Ectodermal cell (in vitro differentiated cells): ENCODE data around the gene C17orf100.
"Not testable (repeated sequence)": the region's sequence is repeated elsewhere in the genome, so short reads cannot be mapped to it uniquely, and the experiment has no call there.

ENCODE experiments used
- H3K27ac ChIP-seq: 2 replicates; pipeline ENCODE4 v1.7.0; 2013; ENCODE audit warnings: mild to moderate bottlenecking, low read depth, low read length; ENCODE audit not compliant: insufficient read depth, poor library complexity, severe bottlenecking
- H3K27me3 ChIP-seq: 2 replicates; pipeline ENCODE4 v1.7.0; 2013; ENCODE audit warnings: mild to moderate bottlenecking, low read length; ENCODE audit not compliant: insufficient read depth, control insufficient read depth, poor library complexity, severe bottlenecking
- H3K36me3 ChIP-seq: one replicate; pipeline ENCODE4 v1.7.0; 2013; ENCODE audit warnings: low read length; ENCODE audit not compliant: control insufficient read depth, insufficient read depth
- H3K4me1 ChIP-seq: one replicate; pipeline ENCODE4 v1.7.0; 2013; ENCODE audit warnings: low read length; ENCODE audit not compliant: control insufficient read depth, insufficient read depth
- H3K4me3 ChIP-seq: 2 replicates; pipeline ENCODE4 v1.7.0; 2013; ENCODE audit warnings: low read depth, low read length, control low read depth; ENCODE audit not compliant: insufficient read depth
- H3K9me3 ChIP-seq: 2 replicates; pipeline ENCODE4 v1.7.0; 2013; ENCODE audit warnings: mild to moderate bottlenecking, low read length, moderate library complexity; ENCODE audit not compliant: control insufficient read depth
- WGBS, 2 experiments: methylation state at CpG; one replicate each; pipeline ENCODE4 v1.1.7; 2013; ENCODE audit warnings: missing lambda C conversion rate in 2 of 2; 5-methylcytosine and 5-hydroxymethylcytosine counted together

Gene C17orf100

DNA sequence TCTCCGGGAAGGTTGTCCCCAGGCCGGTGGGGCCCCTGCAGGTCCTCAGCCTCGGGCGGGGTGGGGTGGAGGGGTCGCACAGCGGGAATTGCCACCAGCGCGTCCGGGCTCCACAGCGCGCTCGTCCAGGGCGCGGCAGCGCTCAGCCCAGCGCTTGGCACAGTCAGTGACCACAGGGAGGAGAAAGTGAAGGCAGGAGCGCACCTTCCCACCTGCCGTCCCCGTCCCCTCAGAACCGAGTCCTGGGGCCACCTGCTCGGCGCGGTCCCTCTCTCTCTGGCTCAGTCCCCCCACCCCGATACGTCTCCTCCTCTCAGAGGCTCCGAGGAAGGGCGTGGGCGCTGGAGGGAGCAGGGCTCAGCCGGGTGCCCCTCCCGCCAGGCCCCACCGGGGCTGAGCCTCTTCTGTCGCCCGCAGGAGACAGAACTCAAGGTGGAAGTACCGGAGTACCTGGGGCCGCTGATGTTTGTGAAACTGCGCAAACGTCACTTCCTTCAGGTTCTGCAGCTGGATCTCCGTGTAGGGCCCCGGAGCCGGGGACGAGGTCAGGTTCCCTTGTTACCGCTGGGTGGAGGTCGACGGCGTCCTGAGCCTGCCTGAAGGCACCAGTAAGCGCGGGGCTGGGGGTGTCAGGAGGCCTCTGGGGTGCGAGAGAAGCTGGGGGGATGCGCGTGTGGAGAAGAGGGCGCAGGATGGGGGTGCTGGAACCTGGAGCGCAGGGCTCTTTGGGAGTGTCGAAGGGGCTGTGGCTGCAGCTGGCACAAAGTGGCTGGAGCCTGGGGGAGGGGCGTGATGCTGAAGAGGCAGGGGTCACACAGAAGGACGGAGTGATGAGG, 5.5 kb downstream of the C17orf100 start:
- Histone ChIP-seq H3K27me3 (peaks cover 80% of the 10 kb centered on the region), H3K4me1 (peaks cover 31% of the 10 kb centered on the region), H3K4me3 (peak overlapping the region; percentile 29)
- H3K27ac ChIP-seq, H3K9me3 ChIP-seq, H3K36me3 ChIP-seq: not testable (repeated sequence)
- WGBS, 2 experiments = 4 to 6% methylated on average over 37 to 51 of the region's 55 CpGs

DNA sequence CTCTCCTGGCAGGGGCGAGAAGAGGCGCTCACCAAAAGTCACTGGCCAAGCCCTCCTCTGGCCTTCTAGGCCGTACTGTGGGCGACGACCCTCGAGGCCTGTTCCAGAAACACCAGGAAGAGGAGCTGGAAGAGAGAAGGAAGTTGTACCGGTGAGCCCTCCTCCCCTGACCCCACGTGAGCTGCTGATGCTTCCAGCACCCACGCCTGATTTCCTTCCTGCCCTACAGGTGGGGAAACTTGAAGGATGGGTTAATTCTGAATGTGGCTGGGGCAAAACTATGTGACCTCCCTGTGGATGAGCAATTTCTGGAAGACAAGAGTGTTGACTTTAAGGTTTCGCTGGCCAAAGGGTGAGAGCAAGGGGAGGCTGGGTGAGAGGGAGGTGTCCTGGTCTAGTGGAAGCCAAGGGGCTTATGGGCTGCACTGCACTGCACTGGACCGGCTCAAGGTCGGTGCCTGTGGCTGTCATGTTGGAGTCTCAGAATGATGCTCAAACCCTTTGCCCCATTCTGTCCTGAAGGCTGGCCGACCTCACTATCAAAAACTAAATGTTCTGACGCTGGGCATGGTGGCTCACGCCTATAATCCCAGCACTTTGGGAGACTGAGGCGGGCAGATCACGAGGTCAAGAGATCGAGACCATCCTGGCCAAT, 6.2 kb downstream of the C17orf100 start:
- H3K9me3 ChIP-seq = no peaks in the 10 kb centered on the region
- H3K4me3 ChIP-seq = no peak overlapping the region
- peaks cover 80% of the 10 kb centered on the region for H3K27me3 ChIP-seq
- WGBS, 2 experiments = 73 to 82% methylated on average over 18 of the region's 18 CpGs
- H3K4me1 ChIP-seq = peaks cover 24% of the 10 kb centered on the region
- H3K27ac ChIP-seq = no peak overlapping the region
- no peaks in the 10 kb centered on the region for H3K36me3 ChIP-seq

DNA sequence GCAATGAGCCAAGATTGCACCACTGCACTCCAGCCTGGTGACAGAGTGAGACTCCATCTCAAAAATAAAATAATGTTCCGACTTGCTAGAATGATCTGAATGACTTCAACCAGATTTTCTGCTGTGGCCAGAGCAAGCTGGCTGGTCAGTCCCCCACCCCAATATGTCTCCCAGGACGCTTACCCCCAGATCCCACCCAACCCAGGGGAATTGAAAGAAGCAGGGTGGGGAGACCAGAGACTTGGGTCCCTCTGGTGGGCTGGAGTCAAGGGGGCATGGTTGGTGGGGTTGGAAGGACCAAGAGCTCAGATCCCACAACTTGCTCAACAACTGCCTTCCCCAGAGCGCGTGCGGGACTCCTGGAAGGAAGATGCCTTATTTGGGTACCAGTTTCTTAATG, 6.8 kb downstream of the C17orf100 start:
- 93 to 99% methylated on average over 2 of the region's 5 CpGs for WGBS, 2 experiments
- H3K9me3 ChIP-seq, H3K36me3 ChIP-seq, H3K27ac ChIP-seq, H3K4me3 ChIP-seq: not testable (repeated sequence)
- H3K4me1 ChIP-seq = peaks cover 19% of the 10 kb centered on the region
- H3K27me3 ChIP-seq = peaks cover 75% of the 10 kb centered on the region

DNA sequence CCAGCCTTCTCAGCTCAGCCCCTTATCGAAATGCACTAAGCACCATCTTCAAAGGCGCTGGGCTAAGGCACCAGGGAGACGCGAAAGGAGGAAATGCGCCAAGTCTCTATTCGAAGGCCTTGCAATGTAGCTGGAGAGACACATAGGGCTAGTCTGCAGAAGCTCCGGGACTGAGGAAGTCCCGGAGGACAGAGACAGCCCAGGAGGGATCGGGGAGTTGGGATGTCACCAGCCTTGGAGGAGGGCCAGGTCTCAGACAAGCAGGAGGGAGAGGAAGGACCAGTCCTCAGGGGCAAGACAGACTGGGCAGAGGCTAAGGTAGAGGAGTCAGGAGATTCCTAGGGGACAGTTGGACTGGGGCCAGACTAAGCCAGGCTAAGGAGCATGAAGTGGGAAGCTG, 8.5 kb downstream of the C17orf100 start:
- WGBS, 2 experiments = 86 to 89% methylated on average over 9 of the region's 9 CpGs
- no peak overlapping the region for H3K27ac ChIP-seq
- peaks cover 58% of the 10 kb centered on the region for H3K27me3 ChIP-seq
- H3K4me1 ChIP-seq = peaks cover 4% of the 10 kb centered on the region
- no peaks in the 10 kb centered on the region for H3K9me3 ChIP-seq
- H3K4me3 ChIP-seq = no peak overlapping the region
- no peaks in the 10 kb centered on the region for H3K36me3 ChIP-seq

DNA sequence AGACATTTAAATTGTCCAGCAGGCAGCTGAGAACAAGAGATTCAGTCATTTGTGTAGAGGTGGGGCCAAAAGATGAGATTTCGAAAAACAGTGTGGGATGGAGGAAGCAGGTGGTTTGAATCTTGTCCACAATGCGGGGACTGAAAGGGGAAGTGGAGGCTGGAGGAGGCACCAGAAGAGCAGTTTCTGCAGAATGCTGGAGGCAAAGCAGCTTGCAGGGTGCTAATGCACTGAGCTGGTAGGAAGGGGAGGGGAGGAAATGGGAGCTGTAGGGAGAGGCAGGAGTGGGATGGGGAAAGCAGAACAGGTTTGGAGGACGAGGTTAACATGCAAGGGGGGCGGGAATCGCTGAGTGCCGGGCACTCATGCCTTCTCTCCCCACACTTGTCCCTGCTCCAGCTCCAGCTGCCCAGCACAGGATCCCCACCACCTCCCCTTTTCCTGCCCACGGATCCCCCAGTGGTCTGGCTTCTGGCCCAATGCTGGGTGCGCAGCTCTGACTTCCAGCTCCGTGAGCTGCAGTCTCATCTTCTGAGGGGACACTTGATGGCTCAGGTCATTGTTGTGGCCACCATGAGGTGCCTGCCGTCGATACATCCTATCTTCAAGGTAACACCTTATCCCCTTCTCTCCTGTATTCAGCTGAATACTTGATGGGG, 9.4 kb downstream of the C17orf100 start:
- Histone ChIP-seq H3K4me3 (no peak overlapping the region), H3K27me3 (peaks cover 49% of the 10 kb centered on the region), H3K36me3 (no peaks in the 10 kb centered on the region), H3K9me3 (no peaks in the 10 kb centered on the region), H3K4me1 (no peaks in the 10 kb centered on the region), H3K27ac (no peak overlapping the region)
- 81 to 84% methylated on average over 11 of the region's 11 CpGs for WGBS, 2 experiments

DNA sequence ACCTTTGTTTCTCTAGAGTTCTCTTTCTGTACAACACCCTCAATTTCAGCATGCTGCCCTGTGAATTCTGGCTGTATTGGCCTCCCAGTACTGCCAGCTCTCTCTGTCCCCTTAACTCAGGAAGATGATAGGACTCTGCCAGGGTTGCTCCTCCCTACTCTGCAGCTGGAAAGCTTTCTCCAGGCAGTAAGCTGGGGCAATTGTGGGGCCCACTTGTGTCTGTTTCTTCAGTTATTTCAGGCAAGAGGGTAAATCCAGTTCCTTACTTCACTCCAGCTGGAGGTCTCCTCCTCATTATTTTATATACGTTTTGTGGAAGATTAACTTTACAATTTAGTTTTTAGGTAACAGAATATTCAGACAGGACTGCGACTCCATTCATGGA, 9.9 kb downstream of the C17orf100 start:
- Histone ChIP-seq H3K4me3 (no peak overlapping the region), H3K9me3 (no peaks in the 10 kb centered on the region), H3K36me3 (no peaks in the 10 kb centered on the region), H3K27me3 (peaks cover 44% of the 10 kb centered on the region), H3K4me1 (no peaks in the 10 kb centered on the region), H3K27ac (no peak overlapping the region)
- WGBS, 2 experiments = 91 to 100% methylated on average over 2 of the region's 2 CpGs

DNA sequence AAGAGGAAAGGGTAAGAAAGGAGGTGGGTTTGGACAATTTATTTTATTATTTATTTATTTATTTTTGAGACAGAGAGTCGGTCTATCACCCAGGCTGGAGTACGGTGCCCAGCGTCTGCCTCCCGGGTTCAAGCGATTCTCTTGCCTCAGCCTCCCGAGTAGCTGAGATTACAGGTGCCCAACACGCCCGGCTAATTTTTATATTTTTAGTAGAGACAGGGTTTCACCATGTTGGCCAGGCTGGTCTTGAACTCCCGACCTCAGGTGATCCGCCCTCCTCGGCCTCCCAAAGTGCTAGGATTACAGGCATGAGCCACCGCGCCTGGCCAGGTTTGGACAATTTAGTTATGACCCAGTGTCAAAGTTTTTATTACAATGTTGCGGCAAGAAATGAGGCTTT, 11.6 kb downstream of the C17orf100 start:
- not testable (repeated sequence) for H3K27ac ChIP-seq, H3K4me1 ChIP-seq, H3K36me3 ChIP-seq, H3K9me3 ChIP-seq, H3K4me3 ChIP-seq
- WGBS, 2 experiments = 87 to 95% methylated on average over 14 of the region's 14 CpGs
- H3K27me3 ChIP-seq = peaks cover 27% of the 10 kb centered on the region

DNA sequence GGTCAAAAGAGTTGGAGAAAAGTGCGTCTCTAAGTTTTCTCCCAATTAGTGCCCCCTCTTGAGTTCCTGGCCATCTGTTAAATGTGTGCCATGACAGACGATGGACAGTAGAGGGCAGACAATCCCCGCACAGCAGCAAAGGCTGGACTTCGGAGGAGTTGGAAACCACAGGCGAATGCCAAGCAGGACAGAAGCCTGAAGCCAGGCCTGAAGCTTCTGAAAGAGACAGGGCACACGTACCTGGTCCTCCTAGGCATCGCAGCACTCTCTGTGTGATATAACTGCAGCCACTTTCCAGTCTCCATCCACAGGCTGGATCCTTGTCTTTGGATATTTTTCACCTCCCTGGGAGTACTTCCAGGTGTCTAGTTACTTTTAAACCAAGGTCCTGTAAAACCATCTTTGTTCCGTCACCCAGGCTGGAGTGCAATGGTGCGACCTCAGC, 14.5 kb downstream of the C17orf100 start:
- no peaks in the 10 kb centered on the region for H3K4me1 ChIP-seq
- no peak overlapping the region for H3K27ac ChIP-seq
- H3K27me3 ChIP-seq = peaks cover 4% of the 10 kb centered on the region
- 28 to 31% methylated on average over 9 of the region's 9 CpGs for WGBS, 2 experiments
- H3K9me3 ChIP-seq = no peaks in the 10 kb centered on the region
- no peak overlapping the region for H3K4me3 ChIP-seq
- H3K36me3 ChIP-seq = no peaks in the 10 kb centered on the region

DNA sequence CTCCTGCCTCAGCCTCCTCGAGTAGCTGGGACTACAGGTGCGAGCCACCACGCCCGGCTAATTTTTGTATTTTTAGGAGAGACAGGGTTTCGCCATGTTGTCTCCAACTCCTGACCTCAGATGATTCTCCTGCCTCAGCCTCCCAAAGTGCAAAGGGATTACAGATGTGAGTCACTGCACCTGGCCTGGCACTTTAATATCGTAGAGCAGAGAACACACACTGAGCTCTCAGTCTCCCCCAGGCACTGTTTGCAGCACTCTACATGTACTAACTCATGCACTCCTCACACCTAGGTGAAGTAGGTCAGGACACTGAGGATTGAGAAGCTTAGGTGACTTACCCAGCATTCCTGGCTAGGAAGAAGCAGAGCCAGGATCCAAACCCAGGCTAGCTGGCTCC, 15.0 kb downstream of the C17orf100 start:
- no peak overlapping the region for H3K27ac ChIP-seq
- no peaks in the 10 kb centered on the region for H3K9me3 ChIP-seq
- peaks cover 2% of the 10 kb centered on the region for H3K27me3 ChIP-seq
- H3K4me3 ChIP-seq = no peak overlapping the region
- no peaks in the 10 kb centered on the region for H3K36me3 ChIP-seq
- no peaks in the 10 kb centered on the region for H3K4me1 ChIP-seq
- WGBS, 2 experiments = 93 to 96% methylated on average over 6 of the region's 6 CpGs

DNA sequence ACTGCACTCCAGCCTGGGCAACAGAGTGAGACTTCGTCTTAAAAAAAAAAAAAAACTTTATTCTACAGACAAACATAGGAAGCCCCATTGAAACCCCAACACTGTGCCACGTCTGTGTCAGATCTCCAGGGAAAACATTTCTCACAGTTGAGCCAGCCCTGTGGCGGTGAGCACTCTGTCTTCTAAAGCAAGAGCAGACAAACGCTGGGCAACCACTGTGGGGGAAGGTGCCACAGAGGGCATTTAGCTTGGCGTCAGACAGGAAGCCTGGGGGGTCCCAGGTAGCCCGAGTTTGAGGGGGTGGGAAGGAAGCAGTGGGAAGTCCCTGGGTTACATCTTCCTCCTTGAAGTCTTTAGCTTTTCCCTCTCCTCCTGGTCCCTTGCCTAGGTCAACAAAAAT, 16.0 kb downstream of the C17orf100 start:
- no peaks in the 10 kb centered on the region for H3K27me3 ChIP-seq

More for the DNA sequence above, 16.0 kb downstream of the C17orf100 start:
- Histone ChIP-seq H3K27ac (no peak overlapping the region), H3K4me1 (no peaks in the 10 kb centered on the region), H3K4me3 (no peak overlapping the region), H3K9me3 (no peaks in the 10 kb centered on the region), H3K36me3 (no peaks in the 10 kb centered on the region)
- WGBS, 2 experiments = 85 to 87% methylated on average over 6 of the region's 6 CpGs
